ENCODE data around the gene MEMO1. TPM values are rescaled to one million over a fixed set of nuclear protein-coding genes. Genes with fewer than 3 reads are reported as not detected.

Gene MEMO1
- total and polyA plus RNA-seq, 8 donors, result 10.5 to 20.4 (median 16.3) TPM

GRCh38 chr2:31822587-31822986 is 188.2 kb downstream of the MEMO1 start:
- FAIRE-seq (no peak), DNase-seq (no peak), ATAC-seq (no peak)
- TF ChIP-seq CTCF (IDR thresholded peaks at IDR 0.05), result no peak
- 92 to 93% methylated on average over 7 of the region's 7 CpGs for WGBS, 2 donors
- H3K27me3 ChIP-seq, result no peaks in the 10 kb centered on the region
- no peak overlapping the region for H3K27ac ChIP-seq
- no peak overlapping the region for H3K4me3 ChIP-seq
- H3K4me1 ChIP-seq, result no peaks in the 10 kb centered on the region
- H3K36me3 ChIP-seq, result no peaks in the 10 kb centered on the region
- no peaks in the 10 kb centered on the region for H3K9me3 ChIP-seq
- intact Hi-C loops (cut with DNase I), result no loop called here

Other genes starting within 250 kb of the MEMO1 start
- gene DPY30, start 28.8 kb upstream of the MEMO1 start, total RNA-seq, result 10 to 100 TPM; 17.6 to 30.7 (median 22.8) TPM
- gene DPY30, start 28.8 kb upstream of the MEMO1 start, polyA plus RNA-seq, result 10 to 100 TPM; 46.8 to 58.7 TPM
- gene SPAST, start 52.5 kb upstream of the MEMO1 start, total RNA-seq, result 10 to 100 TPM in 1 of 6 donors, 1 to 10 TPM in 5; 5.4 to 10.4 (median 6.6) TPM
- gene SPAST, start 52.5 kb upstream of the MEMO1 start, polyA plus RNA-seq, result 1 to 10 TPM; 2.5 to 3.5 TPM
- 10 to 100 TPM in 3 of 6 donors, 1 to 10 TPM in 3; 7.3 to 13.7 (median 9.6) TPM for gene SLC30A6, start 154.9 kb upstream of the MEMO1 start, total RNA-seq
- gene SLC30A6, start 154.9 kb upstream of the MEMO1 start, polyA plus RNA-seq, result 1 to 10 TPM; 2.1 to 5.2 TPM